HG02571 (cell line): ENCODE results near the gene HTR3B.
"Not testable (repeated sequence)": the region's sequence is repeated elsewhere in the genome, so short reads cannot be mapped to it uniquely, and the experiment has no call there.

Source experiments
- ATAC-seq: cut with Tn5 transposase; IDR thresholded peaks from one replicate; pipeline ENCODE4 v1.9.1; 2021; ENCODE audit warnings: mild to moderate bottlenecking, moderate library complexity; ENCODE audit not compliant: unreplicated experiment

Gene HTR3B

DNA sequence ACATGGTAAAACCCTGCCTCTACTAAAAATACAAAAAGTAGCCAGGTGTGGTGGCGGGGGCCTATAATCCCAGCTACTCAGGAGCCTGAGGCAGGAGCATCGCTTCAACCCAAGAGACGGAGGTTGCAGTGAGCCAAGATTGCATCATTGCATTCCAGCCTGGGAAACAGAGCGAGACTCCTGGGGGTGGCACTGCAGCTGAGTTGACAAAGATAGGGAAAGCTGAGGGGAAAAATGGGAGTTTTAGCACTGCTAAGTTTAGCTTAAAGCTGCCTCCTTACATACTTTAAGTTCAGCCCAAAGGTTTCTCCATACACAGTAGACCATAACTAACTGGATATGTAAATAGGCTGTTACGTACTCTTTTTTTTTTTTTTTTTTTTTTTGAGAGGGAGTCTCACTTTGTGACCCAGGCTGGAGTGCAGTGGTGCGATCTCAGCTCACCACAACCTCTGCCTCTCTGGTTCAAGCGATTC is 20.2 kb upstream of the HTR3B start:
- ATAC-seq, result no peak

DNA sequence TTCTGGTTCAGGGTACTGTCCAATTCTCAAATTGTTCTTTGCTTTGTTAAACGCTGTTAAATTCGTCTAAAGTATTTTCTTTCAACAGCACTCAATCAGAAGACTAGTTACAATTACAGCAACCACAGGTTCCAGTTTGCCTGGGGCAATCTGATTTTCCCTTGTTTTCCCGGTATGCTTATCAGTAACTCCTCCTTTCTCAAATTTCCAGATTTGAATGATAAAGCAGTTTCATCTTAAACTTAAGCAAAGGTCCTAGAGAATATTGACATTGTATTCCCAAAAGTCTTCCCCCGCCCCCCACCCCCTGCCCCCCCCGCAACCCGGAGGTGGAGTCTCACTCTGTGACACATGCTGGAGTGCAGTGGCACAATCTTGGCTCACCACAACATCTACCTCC is 18.7 kb upstream of the HTR3B start:
- ATAC-seq, result no peak

DNA sequence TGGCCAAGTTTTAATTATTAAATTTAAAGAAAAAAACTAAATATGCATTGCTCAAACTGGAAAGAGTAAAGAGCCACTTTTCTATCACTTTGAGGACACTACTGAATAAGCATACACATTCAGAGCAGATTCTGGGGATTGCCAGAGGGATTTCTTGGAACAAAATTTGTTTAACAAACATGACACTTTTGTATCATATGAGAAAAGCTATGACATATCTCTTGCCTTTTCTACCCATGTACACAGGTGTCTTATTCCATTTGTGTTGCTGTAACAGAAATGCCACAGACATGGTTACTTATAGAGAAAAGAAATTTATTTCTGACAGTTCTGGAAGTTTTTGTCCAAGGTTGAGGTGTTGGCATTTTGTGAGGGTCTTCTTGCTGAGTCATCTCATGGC is 15.7 kb upstream of the HTR3B start:
- no peak for ATAC-seq

DNA sequence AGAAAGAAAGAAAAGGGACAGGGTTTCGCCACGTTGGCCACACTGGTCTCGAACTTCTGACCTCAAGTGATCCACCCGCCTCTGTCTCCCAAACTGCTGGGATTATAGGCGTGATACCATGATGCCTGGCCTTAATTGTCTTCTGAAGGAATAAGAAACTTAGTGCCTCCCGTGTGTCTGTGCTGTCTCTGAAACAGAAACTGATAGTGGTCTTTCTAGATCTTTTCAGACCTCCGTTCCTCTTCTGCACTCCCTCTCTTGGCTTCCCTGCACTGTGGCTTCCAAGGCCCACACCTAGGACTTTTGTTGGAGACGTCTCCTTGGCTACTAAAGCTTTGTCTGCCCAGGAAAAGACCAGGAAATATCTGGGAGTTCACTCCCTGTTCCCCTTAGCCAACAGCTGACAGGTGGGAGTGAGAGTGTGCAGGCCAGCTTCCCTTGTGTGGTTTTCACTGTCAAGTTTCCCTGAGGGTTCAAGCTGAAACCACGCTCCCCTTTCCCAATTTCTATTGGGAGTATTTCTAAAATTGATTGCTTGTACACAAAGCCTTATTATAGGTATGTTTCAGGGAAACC is 10.1 kb upstream of the HTR3B start:
- ATAC-seq, result no peak

DNA sequence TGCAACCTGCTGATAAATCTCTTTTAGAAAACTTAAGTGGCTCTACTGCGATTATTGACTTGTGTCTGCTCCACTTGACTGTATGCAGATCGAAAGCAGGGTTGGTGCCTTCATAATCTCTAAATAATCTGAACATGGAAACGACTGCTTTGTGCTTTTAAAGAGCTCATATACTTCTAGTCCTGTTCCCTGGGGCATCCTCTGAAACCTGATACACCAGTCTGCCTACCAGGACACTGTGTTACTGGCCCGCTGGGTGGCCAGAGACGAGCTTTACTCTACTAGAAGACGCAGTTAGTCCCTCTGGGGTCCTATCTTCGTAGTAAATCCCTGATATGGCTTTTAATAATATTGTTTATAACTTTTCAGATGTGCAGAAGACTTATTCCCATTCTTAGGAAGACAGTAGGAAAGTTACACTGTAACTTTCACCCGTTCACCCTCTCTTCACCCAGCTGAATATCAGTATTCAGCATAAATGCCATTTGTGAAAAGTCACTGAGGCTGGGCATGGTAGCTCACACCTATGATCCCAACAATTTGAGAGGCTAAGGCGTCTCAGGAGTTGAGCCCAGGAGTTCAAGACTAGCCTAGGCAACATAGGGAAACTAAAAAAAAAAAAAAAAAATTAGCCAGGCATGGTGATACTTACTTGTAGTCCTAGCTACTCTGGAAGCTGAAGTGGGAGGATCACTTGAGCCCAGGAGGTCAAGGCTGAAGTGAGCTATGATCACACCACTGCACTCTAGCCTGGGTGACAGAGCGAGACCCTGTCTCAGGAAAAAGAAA is 9.0 kb upstream of the HTR3B start:
- ATAC-seq, result no peak

DNA sequence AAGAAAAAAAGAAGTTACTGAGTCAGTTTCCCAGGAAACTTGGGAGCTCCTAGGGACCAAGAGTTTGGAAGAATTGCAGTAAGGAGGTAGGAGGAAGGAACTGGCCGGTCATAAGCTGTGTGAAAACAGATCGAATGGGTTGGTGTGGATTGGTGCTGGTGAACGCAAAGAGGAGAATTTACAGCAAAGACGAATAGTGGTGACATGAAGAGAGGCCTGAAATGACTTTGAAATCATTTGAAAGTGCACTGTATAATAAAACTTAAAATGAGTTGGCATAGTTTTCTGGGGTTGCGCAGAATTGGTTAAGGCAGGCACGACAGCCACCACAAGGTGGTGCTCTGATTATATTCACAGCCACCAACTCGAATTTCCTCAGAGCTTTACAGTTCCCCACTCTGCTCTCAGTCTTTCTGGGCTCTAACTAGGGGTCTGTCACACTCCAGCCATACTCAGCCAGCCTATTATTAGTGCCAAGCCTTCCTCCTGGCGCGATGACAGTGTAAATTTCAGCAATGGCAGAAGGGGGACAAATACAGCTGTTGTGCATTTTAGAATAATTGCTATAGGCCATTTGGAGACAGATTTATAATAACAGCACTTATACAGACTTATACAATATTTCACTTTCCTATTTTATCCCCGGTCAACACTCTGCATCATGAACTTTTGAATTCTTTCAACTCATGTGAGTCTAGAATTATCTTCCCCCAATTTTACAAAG is 8.3 kb upstream of the HTR3B start:
- no peak for ATAC-seq

DNA sequence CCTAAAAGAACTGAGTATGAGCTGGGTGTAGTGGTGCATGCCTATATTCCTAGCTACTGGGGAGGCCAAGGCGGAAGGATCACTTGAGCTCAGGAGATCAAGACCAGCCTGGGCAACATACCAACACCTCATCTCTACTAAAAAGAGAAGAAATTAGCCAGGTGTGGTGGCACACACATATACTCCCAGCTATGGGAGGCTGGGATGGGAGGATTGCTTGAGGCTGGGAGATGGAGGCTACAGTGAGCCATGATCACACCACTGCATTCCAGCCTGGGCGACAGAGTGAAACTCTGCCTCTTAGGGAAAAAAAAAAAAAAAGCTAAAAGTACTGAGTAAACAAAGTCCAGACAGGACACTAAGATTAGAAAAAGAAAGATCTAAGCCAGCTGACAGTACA is 3.5 kb upstream of the HTR3B start:
- ATAC-seq, result no peak

DNA sequence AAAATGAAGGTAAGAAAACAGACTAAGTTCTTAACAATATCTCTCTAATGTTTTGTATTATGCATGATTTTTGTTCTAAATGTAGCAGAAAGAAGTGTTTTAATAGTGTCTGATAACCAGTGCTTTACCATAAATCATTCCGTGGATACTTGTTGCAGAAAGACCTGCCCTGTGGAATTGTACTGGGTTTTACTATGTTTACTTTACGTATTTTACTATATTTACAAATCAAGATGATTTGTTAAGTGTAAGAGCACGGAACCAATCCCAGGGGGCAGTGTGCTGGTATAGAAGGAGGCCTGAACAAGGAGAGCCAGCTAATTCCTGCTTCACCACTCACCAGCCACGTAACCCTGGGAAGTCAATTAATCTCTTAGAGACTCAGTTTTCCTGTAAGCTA is 1.4 kb downstream of the HTR3B start:
- ATAC-seq, result no peak

DNA sequence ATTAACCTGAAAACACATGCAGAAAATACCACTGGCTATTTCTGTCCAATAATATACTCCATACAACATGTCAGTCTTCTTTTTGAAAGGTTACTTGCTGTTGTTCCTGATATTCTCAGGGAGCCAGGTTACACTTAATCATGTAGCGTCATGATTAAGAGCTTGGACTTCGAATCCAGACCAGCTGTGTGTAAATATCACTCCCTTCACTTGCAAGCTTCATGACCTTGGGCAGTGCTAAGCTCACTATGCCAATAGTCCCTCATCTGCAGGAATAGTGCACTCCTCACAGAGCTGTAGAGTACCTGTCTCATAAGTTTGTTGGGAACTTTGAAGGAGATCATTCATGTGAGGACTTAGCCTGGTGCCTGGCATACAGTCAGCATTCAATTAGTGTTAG is 1.9 kb downstream of the HTR3B start:
- no peak for ATAC-seq

DNA sequence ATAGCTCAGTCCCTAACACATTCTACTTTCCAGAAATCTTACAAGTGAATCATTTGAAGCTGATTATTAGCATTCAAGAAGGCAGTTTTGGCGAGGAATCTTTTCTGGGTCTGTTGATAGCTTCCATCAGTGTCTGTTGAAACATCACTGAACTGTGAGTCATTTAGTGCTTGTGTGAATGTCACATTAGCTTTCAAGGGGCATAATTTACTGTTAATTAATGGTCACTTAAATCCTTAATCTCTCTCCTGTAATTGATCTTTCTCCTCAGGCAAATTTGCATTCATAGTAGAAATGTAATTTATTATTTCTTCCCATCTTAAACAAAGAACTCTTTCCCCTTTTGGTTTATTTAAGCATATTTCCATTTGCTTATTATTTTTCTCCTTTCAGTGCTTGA is 2.6 kb downstream of the HTR3B start:
- no peak for ATAC-seq

DNA sequence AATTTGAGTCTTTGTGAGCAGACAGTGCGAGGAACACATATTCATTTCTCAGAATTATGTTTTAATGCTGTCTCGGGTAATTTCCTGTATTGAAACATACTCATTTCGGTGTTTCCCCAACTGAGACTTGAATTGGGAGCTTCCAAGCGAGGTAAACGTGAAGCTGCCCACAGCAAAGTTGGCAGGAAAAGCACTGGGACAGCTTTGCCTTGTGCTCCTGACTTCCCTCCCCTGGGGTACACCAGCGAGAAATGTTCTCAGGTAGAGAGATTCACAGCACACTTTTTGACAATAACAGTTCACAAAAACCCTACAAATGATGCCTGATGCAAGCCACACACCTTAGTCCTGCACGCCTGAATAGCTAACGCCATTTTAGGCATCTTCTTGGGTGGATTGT is 3.1 kb downstream of the HTR3B start:
- ATAC-seq, result no peak

DNA sequence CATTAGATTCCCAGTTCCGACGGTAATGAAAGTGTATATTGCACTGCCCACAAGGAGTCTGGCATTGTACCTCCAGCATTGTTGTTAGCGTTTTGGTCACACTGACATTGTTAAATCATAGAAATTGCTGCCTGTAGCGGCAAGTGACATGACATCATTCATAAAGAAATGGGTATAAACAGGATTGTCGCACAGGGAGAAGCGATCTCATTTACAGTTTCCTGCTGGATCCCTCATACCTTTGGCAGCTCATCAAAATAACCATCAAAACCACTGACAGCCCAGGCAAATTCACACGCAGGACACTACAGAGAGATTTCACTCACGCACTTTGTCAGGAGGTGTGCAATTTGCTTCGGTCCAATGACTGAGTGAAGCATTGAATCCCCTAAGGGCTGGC is 3.5 kb downstream of the HTR3B start:
- ATAC-seq, result no peak

DNA sequence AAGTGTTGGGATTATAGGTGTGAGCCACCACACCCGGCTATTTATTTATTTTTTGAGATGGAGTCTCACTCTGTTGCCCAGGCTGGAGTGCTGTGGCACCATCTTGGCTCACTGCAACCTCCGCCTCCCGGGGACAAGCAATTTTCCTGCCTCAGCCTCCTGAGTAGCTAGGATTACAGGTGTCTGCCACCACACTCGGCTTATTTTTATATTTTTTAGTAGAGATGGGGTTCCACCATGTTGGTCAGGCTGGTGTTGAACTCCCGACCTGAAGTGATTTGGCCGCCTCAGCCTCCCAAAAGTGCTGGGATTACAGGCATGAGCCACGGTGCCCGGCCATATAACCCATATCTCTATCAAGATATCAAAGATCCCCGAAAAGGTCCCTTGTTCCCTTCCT is 6.9 kb downstream of the HTR3B start:
- not testable (repeated sequence) for ATAC-seq

DNA sequence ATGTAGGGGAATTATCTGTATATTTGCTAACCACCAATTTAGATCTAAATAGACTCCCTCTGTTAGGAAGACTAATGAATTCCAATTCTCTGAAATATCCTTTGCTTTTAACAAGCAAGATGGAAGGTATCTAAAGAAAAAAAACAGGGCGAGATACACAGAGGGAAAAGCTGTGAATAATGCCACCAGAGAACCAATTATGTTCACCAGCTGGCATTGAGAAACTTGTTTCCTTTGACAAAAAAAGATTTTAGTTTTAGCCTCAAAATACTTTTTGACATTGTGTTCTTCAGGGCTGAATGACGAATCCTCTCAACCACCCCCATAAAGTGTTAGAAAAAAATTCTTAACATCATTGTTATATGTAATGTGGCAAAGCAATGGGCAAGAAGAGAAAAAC is 19.0 kb downstream of the HTR3B start:
- no peak for ATAC-seq

DNA sequence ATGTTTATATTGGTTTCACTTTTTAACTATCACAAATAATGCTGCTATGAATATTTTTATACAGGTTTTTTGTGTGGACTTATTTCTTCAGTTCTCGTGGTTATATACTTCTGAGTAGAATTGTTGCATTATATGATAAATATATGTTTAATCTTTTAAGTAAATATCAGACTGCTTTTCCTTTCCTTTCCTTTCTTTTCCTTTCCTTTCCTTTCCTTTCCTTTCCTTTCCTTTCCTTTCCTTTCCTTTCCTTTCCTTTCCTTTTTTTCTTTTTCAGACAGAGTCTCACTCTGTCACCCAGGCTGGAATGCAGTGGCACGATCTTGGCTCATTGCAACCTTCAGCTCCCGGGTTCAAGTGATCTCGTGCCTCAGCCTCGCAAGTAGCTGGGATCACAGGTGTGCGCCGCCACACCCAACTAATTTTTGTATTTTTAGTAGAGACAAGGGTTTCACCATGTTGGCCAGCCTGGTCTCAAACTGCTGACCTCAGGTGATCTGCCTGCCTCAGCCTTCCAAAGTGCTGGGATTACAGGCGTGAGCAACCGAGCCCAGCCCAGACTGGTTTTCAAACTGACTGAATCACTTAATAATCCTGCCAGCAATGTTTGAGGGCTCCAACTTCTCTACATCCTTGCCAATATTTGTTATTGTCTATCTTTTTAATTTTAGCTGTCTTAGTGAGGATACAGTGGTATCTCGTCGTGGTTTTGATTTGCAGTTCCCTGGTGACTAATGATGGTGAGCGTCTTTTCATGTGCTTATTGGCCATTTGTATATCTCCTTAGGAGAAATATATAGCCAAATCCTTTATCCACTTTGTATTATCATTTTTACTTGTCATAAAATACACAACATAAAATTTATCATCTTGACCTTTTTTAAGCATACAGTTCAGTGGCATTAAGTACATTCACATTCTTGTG is 21.9 kb downstream of the HTR3B start:
- no peak for ATAC-seq

DNA sequence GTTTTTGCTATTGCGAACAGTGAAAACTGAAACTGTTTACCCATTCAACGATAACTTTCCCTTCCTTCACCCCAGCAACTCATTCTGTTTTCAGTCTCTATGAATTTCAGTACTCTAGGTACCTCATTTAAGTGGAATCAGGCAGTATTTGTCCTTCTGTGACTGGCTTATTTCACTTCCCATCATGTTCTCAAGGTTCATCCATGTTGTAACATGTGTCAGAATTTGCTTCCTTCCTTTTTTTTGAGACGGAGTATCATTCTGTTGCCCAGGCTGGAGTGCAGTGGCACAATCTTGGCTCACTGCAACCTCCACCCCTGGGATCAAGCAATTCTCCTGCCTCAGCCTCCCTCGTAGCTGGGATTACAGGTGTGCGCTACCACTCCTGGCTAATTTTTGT is 23.7 kb downstream of the HTR3B start:
- ATAC-seq, result no peak

DNA sequence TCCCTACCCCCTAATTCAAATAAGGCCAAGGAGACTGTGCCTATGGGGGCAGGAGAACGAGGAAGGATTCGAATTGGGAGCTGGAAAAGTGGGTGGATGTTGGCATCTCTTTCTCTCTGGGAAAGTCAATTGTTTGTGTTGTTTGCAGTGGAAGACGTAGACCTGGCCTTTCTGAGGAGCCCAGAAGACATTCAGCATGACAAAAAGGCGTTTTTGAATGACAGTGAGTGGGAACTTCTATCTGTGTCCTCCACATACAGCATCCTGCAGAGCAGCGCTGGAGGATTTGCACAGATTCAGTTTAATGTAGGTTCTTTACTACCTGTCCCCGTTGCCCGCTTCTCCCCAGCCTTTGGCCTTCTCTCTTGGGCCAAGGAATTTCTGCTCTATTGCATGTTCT is 28.2 kb downstream of the HTR3B start:
- no peak for ATAC-seq

DNA sequence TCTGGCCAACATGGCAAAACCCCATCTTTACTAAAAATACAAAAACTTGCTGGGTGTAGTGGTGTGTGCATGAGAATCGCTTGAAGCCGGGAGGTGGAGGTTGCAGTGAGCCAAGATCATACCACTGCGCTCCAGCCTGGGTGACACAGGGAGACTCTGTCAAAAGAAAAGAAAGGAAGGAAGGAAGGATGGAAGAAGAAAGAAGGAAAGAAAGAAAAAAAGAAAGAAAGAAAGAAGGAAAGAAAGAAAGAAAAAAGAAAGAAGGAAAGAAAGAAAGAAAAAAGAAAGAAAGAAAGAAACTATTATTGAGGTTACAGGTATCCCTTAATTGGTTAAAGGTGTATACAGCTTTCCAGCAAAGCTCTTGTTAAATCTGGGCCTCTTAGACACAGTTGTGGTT is 29.6 kb downstream of the HTR3B start:
- not testable (repeated sequence) for ATAC-seq

DNA sequence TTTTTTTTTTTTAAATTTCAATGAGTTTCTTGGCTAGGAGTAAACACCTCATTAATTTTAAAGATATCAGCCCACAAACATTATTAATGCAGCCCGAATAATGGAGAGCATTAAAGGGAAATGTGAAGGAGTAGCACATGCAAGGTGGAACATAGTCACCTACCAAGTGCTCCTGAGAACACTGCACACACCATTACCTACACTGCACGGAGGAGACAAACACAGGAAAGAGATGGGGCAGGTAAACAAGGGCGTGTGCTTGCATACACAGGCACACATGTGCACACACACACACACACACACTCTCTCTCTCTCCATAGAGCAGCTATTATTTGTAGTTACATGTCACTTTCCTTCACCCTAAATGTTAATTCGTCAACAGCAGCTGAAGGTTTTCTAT is 30.2 kb downstream of the HTR3B start:
- ATAC-seq, result no peak

DNA sequence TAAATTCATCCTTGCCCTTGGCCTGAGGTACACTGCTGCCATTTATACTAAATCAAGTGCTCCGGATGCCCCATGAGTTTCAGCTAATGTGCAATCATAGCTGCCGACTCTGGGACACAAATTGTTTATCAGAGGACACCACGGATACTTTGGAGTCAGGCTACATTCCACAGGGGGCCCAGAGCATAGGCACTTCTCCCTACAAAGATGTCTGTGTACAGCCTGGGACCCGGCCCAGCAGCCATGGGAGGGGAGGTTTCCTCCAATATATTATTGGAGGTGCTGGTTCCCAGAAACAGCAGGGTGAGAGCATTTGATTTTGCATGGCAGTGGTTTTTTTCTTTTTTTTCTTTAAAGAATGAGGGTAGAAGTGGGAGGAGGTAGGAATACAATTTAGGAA is 31.3 kb downstream of the HTR3B start:
- no peak for ATAC-seq

DNA sequence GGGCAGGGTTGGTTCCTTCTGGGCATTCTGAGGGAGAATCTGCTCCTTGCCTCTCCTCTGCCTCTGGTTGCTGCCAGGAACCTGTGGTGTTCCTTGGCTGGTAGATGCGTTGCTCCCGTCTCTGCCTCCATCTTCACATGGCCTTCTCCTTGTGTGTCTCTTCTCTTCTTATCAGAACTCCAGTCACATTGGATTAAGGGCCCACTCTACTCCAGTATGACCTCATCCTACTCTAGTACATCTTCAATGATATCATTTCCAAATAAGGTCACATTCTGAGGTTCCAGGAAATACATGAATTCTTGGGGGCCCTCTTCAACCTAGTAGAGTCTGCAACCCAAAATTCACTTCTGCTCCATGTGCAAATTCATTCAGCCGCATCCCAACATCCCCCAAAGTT is 33.3 kb downstream of the HTR3B start:
- ATAC-seq, result no peak
